Uterus (tissue), 4 donors: ENCODE measurements around the gene MMP12. TPM values are rescaled to one million over a fixed set of nuclear protein-coding genes. Genes with fewer than 3 reads are reported as not detected.

ENCODE experiments used
- DNase-seq, 2 donors: peaks; one replicate each; pipeline ENCODE4 v3.0.0-alpha.2; 2019 to 2020
- H3K27ac ChIP-seq, 2 donors: fragments of 200-600 bp; sonication (generic); 1 replicate in 1 of 2; 2 replicates in 1 of 2; pipeline ENCODE4 v1.5.1; 2016 to 2018
- H3K27me3 ChIP-seq, 2 donors: fragments of 200-600 bp; sonication (generic); one replicate each; pipeline ENCODE4 v1.5.1; 2018 to 2019; ENCODE audit warnings: control low read depth in 1 of 2
- H3K36me3 ChIP-seq, 2 donors: fragments of 200-600 bp; sonication (generic); one replicate each; pipeline ENCODE4 v1.5.1; 2019; ENCODE audit warnings: control low read depth in 1 of 2
- H3K4me1 ChIP-seq, 2 donors: fragments of 200-600 bp; sonication (generic); one replicate each; pipeline ENCODE4 v1.5.1; 2018 to 2019; ENCODE audit warnings: control low read depth in 1 of 2
- H3K4me3 ChIP-seq, 2 donors: fragments of 200-600 bp; sonication (generic); 1 replicate in 1 of 2; 2 replicates in 1 of 2; pipeline ENCODE4 v1.5.1; 2018 to 2019; ENCODE audit warnings: mild to moderate bottlenecking in 1 of 2
- H3K9me3 ChIP-seq, 2 donors: fragments of 200-600 bp; sonication (generic); one replicate each; pipeline ENCODE4 v1.5.1; 2019; ENCODE audit warnings: control low read depth in 1 of 2
- CTCF ChIP-seq, 4 experiments: fragments of 200-600 bp in 2 of 4; fragments of 450-650 bp in 2 of 4; sonication (generic) in 2 of 4; IDR thresholded peaks; one replicate each; pipeline ENCODE4 v1.5.1; 2016 to 2019; ENCODE audit warnings: antibody characterized with exemption in 4 of 4, mild to moderate bottlenecking in 2 of 4, moderate library complexity in 1 of 4
- POLR2A ChIP-seq, 2 donors: fragments of 450-650 bp; IDR thresholded peaks; one replicate each; pipeline ENCODE4 v1.6.1; 2016; ENCODE audit warnings: antibody characterized with exemption in 2 of 2, mild to moderate bottlenecking in 1 of 2, moderate library complexity in 1 of 2
- intact Hi-C: fragments of 100-400 bp; cut with DNase I; formaldehyde crosslinking; loops from one replicate; pipeline ENCODE4 v1.15.1; 2023; ENCODE audit warnings: low total_unique reads
- total RNA-seq, 4 donors: library from RNA; depleted of rRNA in 3 of 4; stranded (reverse); fragments of >200 nt in 3 of 4; gene quantifications; one replicate each; pipeline versions ENCODE4 v1.1.0 to v1.2.4, GENCODE V29; 2014 to 2023
- donor health status: DM: yes; HTN: yes; CAD: no.

The MMP12 gene
- not detected for total RNA-seq

- Histone ChIP-seq H3K27me3 (no peaks in the 10 kb centered on the region), H3K27ac (no peak within 1 kb of the TSS), H3K9me3 (no peaks in the 10 kb centered on the region), H3K4me1 (no peaks in the 10 kb centered on the region), H3K36me3 (no peaks in the 10 kb centered on the region), H3K4me3 (no peak within 1 kb of the TSS)
- no peak for TF ChIP-seq CTCF (IDR thresholded peaks at IDR 0.05)
- TF ChIP-seq POLR2A (IDR thresholded peaks at IDR 0.05) = no peak
- intact Hi-C loops = no loop called here
- DNase-seq = no peak
Measured at GRCh38 chr11:102874852-102875251, at the start of gene MMP12. MMP12 (minus strand) TSS chr11:102874982; CDS start chr11:102874937, 45 bp downstream.

- TF ChIP-seq CTCF (IDR thresholded peaks at IDR 0.05) = no peak
- no peak for TF ChIP-seq POLR2A (IDR thresholded peaks at IDR 0.05)
- intact Hi-C loops = no loop called here
Measured at GRCh38 chr11:102921587-102922220, 46.9 kb upstream of the MMP12 start.

GRCh38 chr11:102920118-102920684 lies 45.4 kb upstream of the MMP12 start:
- intact Hi-C loops = no loop called here
- H3K36me3 ChIP-seq = no peaks in the 10 kb centered on the region
- no peak overlapping the region for H3K27ac ChIP-seq
- no peaks in the 10 kb centered on the region for H3K9me3 ChIP-seq
- no peak for DNase-seq
- no peak overlapping the region for H3K4me3 ChIP-seq
- TF ChIP-seq CTCF (IDR thresholded peaks at IDR 0.05) = no peak
- H3K4me1 ChIP-seq = no peaks in the 10 kb centered on the region
- no peaks in the 10 kb centered on the region for H3K27me3 ChIP-seq

More at GRCh38 chr11:102921587-102922220, 46.9 kb upstream of the MMP12 start:
- no peak for DNase-seq
- H3K36me3 ChIP-seq = no peaks in the 10 kb centered on the region
- H3K4me3 ChIP-seq = no peak overlapping the region
- H3K9me3 ChIP-seq = no peaks in the 10 kb centered on the region
- no peak overlapping the region for H3K27ac ChIP-seq
- H3K27me3 ChIP-seq = no peaks in the 10 kb centered on the region
- no peaks in the 10 kb centered on the region for H3K4me1 ChIP-seq

GRCh38 chr11:102915044-102915375 lies 40.2 kb upstream of the MMP12 start:
- no peak for TF ChIP-seq CTCF (IDR thresholded peaks at IDR 0.05)
- no peak for TF ChIP-seq POLR2A (IDR thresholded peaks at IDR 0.05)
- Histone ChIP-seq H3K27ac (no peak overlapping the region), H3K27me3 (no peaks in the 10 kb centered on the region), H3K36me3 (no peaks in the 10 kb centered on the region), H3K9me3 (no peaks in the 10 kb centered on the region), H3K4me1 (no peaks in the 10 kb centered on the region), H3K4me3 (no peak overlapping the region)
- intact Hi-C loops = no loop called here
- DNase-seq = no peak

GRCh38 chr11:102914238-102915043 lies 39.7 kb upstream of the MMP12 start:
- Histone ChIP-seq H3K4me1 (no peaks in the 10 kb centered on the region), H3K9me3 (no peaks in the 10 kb centered on the region), H3K27me3 (no peaks in the 10 kb centered on the region), H3K27ac (no peak overlapping the region), H3K4me3 (no peak overlapping the region), H3K36me3 (no peaks in the 10 kb centered on the region)
- peak in 1 of 2 donors; percentile 14 for DNase-seq
- TF ChIP-seq POLR2A (IDR thresholded peaks at IDR 0.05) (no peak), CTCF (IDR thresholded peaks at IDR 0.05) (peak; percentile 11 to 37 (median 25))
- intact Hi-C loops = no loop called here
